Common myeloid progenitor, CD34-positive (primary cell): ENCODE data around the gene SNX6.
"Not testable (repeated sequence)": the region's sequence is repeated elsewhere in the genome, so short reads cannot be mapped to it uniquely, and the experiment has no call there.

Experiments
- CTCF ChIA-PET: fragments of 350-600 bp; sonication (Branson Sonifier 250); formaldehyde crosslinking; loops from one replicate; lab custom pipeline; 2021; ENCODE audit warnings: antibody characterized with exemption; lab: Charles Lee
- POLR2A ChIA-PET: fragments of 350-600 bp; sonication (Branson Sonifier 250); formaldehyde crosslinking; loops from one replicate; lab custom pipeline; 2021; ENCODE audit warnings: antibody characterized with exemption; lab: Charles Lee
- DNase-seq, 3 donors: peaks; one replicate each; pipeline versions ENCODE4 v3.0.0 to v3.0.0-alpha.2; 2013
- H3K27ac ChIP-seq, 2 experiments: 1 replicate in 1 of 2; 2 replicates in 1 of 2; pipeline ENCODE4 v1.7.0; 2013; ENCODE audit warnings: inconsistent platforms in 2 of 2, low read length in 2 of 2, mild to moderate bottlenecking in 2 of 2, low read depth in 1 of 2, moderate library complexity in 1 of 2; ENCODE audit not compliant: severe bottlenecking in 2 of 2, insufficient read depth in 1 of 2, poor library complexity in 1 of 2
- H3K27me3 ChIP-seq, 5 experiments: replicated peaks in 2 of 5; 1 replicate in 3 of 5; 2 replicates in 2 of 5; pipeline versions ENCODE4 v1.6.1 to v1.7.0; 2013; ENCODE audit warnings: low read length in 4 of 5, mild to moderate bottlenecking in 2 of 5, moderate library complexity in 2 of 5, inconsistent platforms in 1 of 5; ENCODE audit not compliant: insufficient read depth in 5 of 5, control insufficient read depth in 4 of 5
- H3K36me3 ChIP-seq, 4 experiments: 1 replicate in 2 of 4; 2 replicates in 2 of 4; pipeline versions ENCODE4 v1.6.1 to v1.7.0; 2013; ENCODE audit warnings: low read length in 3 of 4, control low read depth in 1 of 4, mild to moderate bottlenecking in 1 of 4; ENCODE audit not compliant: control insufficient read depth in 4 of 4, insufficient read depth in 4 of 4
- H3K4me1 ChIP-seq, 4 experiments: 1 replicate in 3 of 4; 2 replicates in 1 of 4; pipeline versions ENCODE4 v1.6.1 to v1.7.1; 2013; ENCODE audit warnings: low read length in 3 of 4, mild to moderate bottlenecking in 3 of 4, control low read depth in 1 of 4, inconsistent platforms in 1 of 4, moderate library complexity in 1 of 4; ENCODE audit not compliant: control insufficient read depth in 4 of 4, insufficient read depth in 4 of 4; ENCODE audit errors: control extremely low read depth in 1 of 4
- H3K4me3 ChIP-seq, 7 experiments: 1 replicate in 4 of 7; 2 replicates in 3 of 7; pipeline versions ENCODE4 v1.5.1 to v1.7.0; 2013; ENCODE audit warnings: mild to moderate bottlenecking in 7 of 7, low read length in 6 of 7, moderate library complexity in 6 of 7, inconsistent platforms in 2 of 7, low read depth in 2 of 7, control low read depth in 1 of 7; ENCODE audit not compliant: insufficient read depth in 4 of 7, control insufficient read depth in 1 of 7; ENCODE audit errors: extremely low read depth in 1 of 7
- H3K9me3 ChIP-seq, 5 experiments: 1 replicate in 4 of 5; 2 replicates in 1 of 5; pipeline versions ENCODE4 v1.6.1 to v1.7.1; 2013; ENCODE audit warnings: low read length in 4 of 5, mild to moderate bottlenecking in 2 of 5, inconsistent platforms in 1 of 5, low read depth in 1 of 5, moderate library complexity in 1 of 5; ENCODE audit not compliant: control insufficient read depth in 4 of 5, insufficient read depth in 2 of 5; ENCODE audit errors: control extremely low read depth in 1 of 5
- WGBS: methylation state at CpG from one replicate; pipeline ENCODE4 v1.1.5; 2013; ENCODE audit not compliant: insufficient coverage; 5-methylcytosine and 5-hydroxymethylcytosine counted together

Gene SNX6

GRCh38 chr14:34668111-34668510 lies 38.2 kb upstream of the SNX6 start:
- Histone ChIP-seq H3K9me3 (no peaks in the 10 kb centered on the region), H3K36me3 (no peaks in the 10 kb centered on the region), H3K4me3 (no peak overlapping the region), H3K27ac (no peak overlapping the region), H3K4me1 (peaks cover 4 to 12% (median 11%) of the 10 kb centered on the region in 4 experiments), H3K27me3 (no peaks in the 10 kb centered on the region)
- 93% methylated on average over 2 of the region's 2 CpGs for WGBS
- ChIA-PET POLR2A (no interaction called here), CTCF (interaction anchor here (6.0 kb wide), 1 partner anchor 56 kb away, joined by 71 read pairs; no protein-coding TSS in a partner anchor)
- no peak for DNase-seq

GRCh38 chr14:34667007-34667406 lies 37.1 kb upstream of the SNX6 start:
- H3K4me3 ChIP-seq: no peak overlapping the region
- H3K4me1 ChIP-seq: peaks cover 4 to 12% (median 11%) of the 10 kb centered on the region in 4 experiments
- ChIA-PET CTCF (no interaction called here), POLR2A (no interaction called here)
- no peaks in the 10 kb centered on the region for H3K36me3 ChIP-seq
- DNase-seq: no peak
- H3K27me3 ChIP-seq: no peaks in the 10 kb centered on the region
- no peak overlapping the region for H3K27ac ChIP-seq
- H3K9me3 ChIP-seq: no peaks in the 10 kb centered on the region
- 98% methylated on average over 7 of the region's 7 CpGs for WGBS

- no peaks in the 10 kb centered on the region for H3K36me3 ChIP-seq
- H3K27me3 ChIP-seq: no peaks in the 10 kb centered on the region
- peaks cover 4 to 12% (median 11%) of the 10 kb centered on the region in 4 experiments for H3K4me1 ChIP-seq
- peak overlapping the region in 1 of 7 experiments; percentile 38 for H3K4me3 ChIP-seq
- 0% methylated on average over 2 of the region's 2 CpGs for WGBS
- ChIA-PET POLR2A (no interaction called here), CTCF (no interaction called here)
- H3K9me3 ChIP-seq: peaks cover 0 to 3% (median 0%) of the 10 kb centered on the region in 5 experiments
- H3K27ac ChIP-seq: peak overlapping the region in 1 of 2 experiments; percentile 71
- peak; percentile 33 to 84 (median 83) for DNase-seq
These were observed 36.0 kb upstream of the SNX6 start for GRCh38 chr14:34665785-34666435.

- DNase-seq: no peak
- Histone ChIP-seq H3K27me3 (no peaks in the 10 kb centered on the region), H3K4me1 (peaks cover 4 to 12% (median 11%) of the 10 kb centered on the region in 4 experiments), H3K36me3 (no peaks in the 10 kb centered on the region), H3K4me3 (no peak overlapping the region), H3K9me3 (peaks cover 0 to 5% (median 0%) of the 10 kb centered on the region in 5 experiments), H3K27ac (no peak overlapping the region)
- CTCF ChIA-PET: interaction anchor here (0.8 to 1.2 kb wide), 3 partner anchors 8 to 13 kb away, joined by 3 to 4 read pairs (median 3); no protein-coding TSS in a partner anchor
- 100% methylated on average over 1 of the region's 4 CpGs for WGBS
- POLR2A ChIA-PET: no interaction called here
These were observed 32.7 kb upstream of the SNX6 start for GRCh38 chr14:34662561-34663088.

- peaks cover 0 to 5% (median 0%) of the 10 kb centered on the region in 5 experiments for H3K9me3 ChIP-seq
- DNase-seq: no peak
- H3K4me1 ChIP-seq: peaks cover 2 to 4% (median 4%) of the 10 kb centered on the region in 4 experiments
- no peak overlapping the region for H3K27ac ChIP-seq
- ChIA-PET POLR2A (no interaction called here), CTCF (no interaction called here)
- no peaks in the 10 kb centered on the region for H3K27me3 ChIP-seq
- H3K36me3 ChIP-seq: no peaks in the 10 kb centered on the region
- H3K4me3 ChIP-seq: no peak overlapping the region
These were observed 30.8 kb upstream of the SNX6 start for GRCh38 chr14:34660796-34661195.

- CTCF ChIA-PET: interaction anchor here (1.5 kb wide), 1 partner anchor 34 kb away, joined by 3 read pairs; no protein-coding TSS in a partner anchor
- no peaks in the 10 kb centered on the region for H3K4me1 ChIP-seq
- H3K27ac ChIP-seq: no peak overlapping the region
- 100% methylated on average over 1 of the region's 1 CpG for WGBS
- POLR2A ChIA-PET: interaction anchor here (0.6 kb wide), 1 partner anchor 54 kb away, joined by 3 read pairs; no protein-coding TSS in a partner anchor
- no peaks in the 10 kb centered on the region for H3K36me3 ChIP-seq
- DNase-seq: no peak
- peaks cover 0 to 2% (median 0%) of the 10 kb centered on the region in 5 experiments for H3K9me3 ChIP-seq
- no peak overlapping the region for H3K4me3 ChIP-seq
- H3K27me3 ChIP-seq: no peaks in the 10 kb centered on the region
These were observed 26.0 kb upstream of the SNX6 start for GRCh38 chr14:34655959-34656358.

GRCh38 chr14:34653073-34653472 lies 23.1 kb upstream of the SNX6 start:
- CTCF ChIA-PET: interaction anchor here (1.0 kb wide), 1 partner anchor 20 kb away, joined by 3 read pairs; no protein-coding TSS in a partner anchor
- H3K27me3 ChIP-seq, H3K27ac ChIP-seq, POLR2A ChIA-PET, H3K4me1 ChIP-seq, H3K4me3 ChIP-seq, H3K9me3 ChIP-seq, H3K36me3 ChIP-seq: not testable (repeated sequence)
- DNase-seq: peak in 1 of 3 donors; percentile 10
- 100% methylated on average over 2 of the region's 2 CpGs for WGBS
